ENCODE data around the gene MFRP. TPM values are rescaled to one million over a fixed set of nuclear protein-coding genes. Genes with fewer than 3 reads are reported as not detected.

The MFRP gene
- total and polyA plus RNA-seq, 9 of the 15 experiments (the other 6 are each of a cell fraction or from before 2014, with no cell fraction given) = not detected

GRCh38 chr11:119290894-119291497, 55.5 kb downstream of the MFRP start:
- Histone ChIP-seq H3K9ac (ENCODE audit: insufficient read depth in 1 of 2, low read depth in 2 of 2, low read length in 2 of 2) (no peak overlapping the region), H3K27me3 (ENCODE audit: control insufficient read depth in 2 of 2, insufficient read depth in 2 of 2, low read length in 2 of 2) (no peaks in the 10 kb centered on the region), H3K27ac (ENCODE audit: extremely low read depth, low read depth, low read length) (no peak overlapping the region), H4K20me1 (replicated peaks; ENCODE audit: control insufficient read depth, insufficient read depth, low read length) (no peaks in the 10 kb centered on the region), H3K79me2 (ENCODE audit: control insufficient read depth, insufficient read depth, low read length) (no peaks in the 10 kb centered on the region), H3K36me3 (ENCODE audit: control insufficient read depth, insufficient read depth, low read length) (peaks cover 31% of the 10 kb centered on the region; the same call in 2 of the 3 replicates), H3K4me2 (ENCODE audit: insufficient read depth, low read length) (no peak overlapping the region), H2AFZ (ENCODE audit: low read depth, low read length) (no peak overlapping the region), H3K9me3 (replicated peaks; ENCODE audit: control insufficient read depth, insufficient read depth, low read depth, low read length) (peaks cover 7% of the 10 kb centered on the region), H3K4me3 (no peak overlapping the region), H3K4me1 (replicated peaks in 1 of 2; ENCODE audit: control insufficient read depth in 2 of 2, insufficient read depth in 2 of 2, low read length in 2 of 2) (no peaks in the 10 kb centered on the region), H3K9me1 (ENCODE audit: control insufficient read depth, insufficient read depth, low read length) (no peaks in the 10 kb centered on the region)
- ATAC-seq (no peak), DNase-seq (ENCODE audit: extremely low read depth in 1 of 4, low spot score in 3 of 4) (no peak), FAIRE-seq (no peak)
- BruUV-seq (replicated peaks) = no TSS peak
- WGBS (ENCODE audit: insufficient coverage, low coverage, missing lambda C conversion rate) = 87% methylated on average over 10 of the region's 10 CpGs
- intact Hi-C loops (cut with micrococcal nuclease) = no loop called here
- in situ Hi-C loops (cut with MboI) = no loop called here
- ChIA-PET CTCF (ENCODE audit: low intra/inter-chr PET ratio) (no interaction called here), POLR2A (no interaction called here)
- TF ChIP-seq MTA1 (IDR thresholded peaks at IDR 0.05; ENCODE audit: borderline replicate concordance) (no peak), TRIM28 (IDR thresholded peaks at IDR 0.05) (peak; percentile 98), TRIM24 (IDR thresholded peaks at IDR 0.05) (peak in 1 of 2 experiments; percentile 75; a peak in 2 of 4 replicates), CBX3 (IDR thresholded peaks at IDR 0.05; ENCODE audit: borderline replicate concordance in 1 of 2, low read length in 2 of 2) (peak in 1 of 2 experiments; percentile 96; a peak in 2 of 3 replicates), DACH1 (IDR thresholded peaks at IDR 0.05; ENCODE audit: partially characterized antibody) (no peak), ZBTB49 (CRISPR knock-in tag; IDR thresholded peaks at IDR 0.05; ENCODE audit: borderline replicate concordance) (no peak), CBX5 (IDR thresholded peaks at IDR 0.05; ENCODE audit: borderline replicate concordance, low read depth) (peak; percentile 89)
- TF ChIP-seq, protein P1, sequence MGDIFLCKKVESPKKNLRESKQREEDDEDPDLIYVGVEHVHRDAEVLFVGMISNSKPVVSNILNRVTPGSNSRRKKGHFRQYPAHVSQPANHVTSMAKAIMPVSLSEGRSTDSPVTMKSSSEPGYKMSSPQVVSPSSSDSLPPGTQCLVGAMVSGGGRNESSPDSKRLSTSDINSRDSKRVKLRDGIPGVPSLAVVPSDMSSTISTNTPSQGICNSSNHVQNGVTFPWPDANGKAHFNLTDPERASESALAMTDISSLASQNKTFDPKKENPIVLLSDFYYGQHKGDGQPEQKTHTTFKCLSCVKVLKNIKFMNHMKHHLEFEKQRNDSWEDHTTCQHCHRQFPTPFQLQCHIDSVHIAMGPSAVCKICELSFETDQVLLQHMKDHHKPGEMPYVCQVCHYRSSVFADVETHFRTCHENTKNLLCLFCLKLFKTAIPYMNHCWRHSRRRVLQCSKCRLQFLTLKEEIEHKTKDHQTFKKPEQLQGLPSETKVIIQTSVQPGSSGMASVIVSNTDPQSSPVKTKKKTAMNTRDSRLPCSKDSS (IDR thresholded peaks at IDR 0.05; ENCODE audit: low read depth, partially characterized antibody) = peak; percentile 62

Small RNA genes lying within 50 kb of the gene (microRNA-seq; reads per million reads assigned to microRNA genes)
- gene MIR6756 (ENCODE audit: borderline microRNAs expressed) = not detected

Small RNA genes lying within 50 kb of the gene (small RNA-seq; reads per million reads assigned to genes)
- not detected for gene RF01225
- not detected for gene RNU6-262P

Other genes with a start within 250 kb of the MFRP start
Only the 7 nearest of the 12 such genes appear.
- not detected in 2 replicates for gene NHERF4, start 161.2 kb downstream of the MFRP start, total RNA-seq (2014; rRNA removed)
- not detected in 2 replicates for gene NHERF4, start 161.2 kb downstream of the MFRP start, total RNA-seq (2014; rRNA removed; fragmentation: Illumina TruSeq; extraction: Trizol)
- not detected in 2 replicates for gene NHERF4, start 161.2 kb downstream of the MFRP start, total RNA-seq (2015; rRNA removed; fragmentation: Illumina TruSeq; extraction: Trizol)
- gene NHERF4, start 161.2 kb downstream of the MFRP start, total RNA-seq (2021) = not detected in 2 replicates
- not detected in 2 replicates for gene NHERF4, start 161.2 kb downstream of the MFRP start, polyA plus RNA-seq (2011; rRNA removed)
- not detected in 2 replicates for gene NHERF4, start 161.2 kb downstream of the MFRP start, polyA plus RNA-seq (2014; fragmentation: Illumina TruSeq; extraction: Trizol)
- gene NHERF4, start 161.2 kb downstream of the MFRP start, polyA plus RNA-seq (2014; fragmentation: Nextera tagmentation; extraction: Ambion mirVana) = not detected
- gene NHERF4, start 161.2 kb downstream of the MFRP start, polyA plus RNA-seq (2014; rRNA removed) = not detected in 2 replicates
- gene CBL, start 140.4 kb downstream of the MFRP start, total RNA-seq (2014; rRNA removed) = 5.9 and 6.4 TPM in 2 replicates
- 9.9 and 12.1 TPM in 2 replicates for gene CBL, start 140.4 kb downstream of the MFRP start, total RNA-seq (2014; rRNA removed; fragmentation: Illumina TruSeq; extraction: Trizol)
- gene CBL, start 140.4 kb downstream of the MFRP start, total RNA-seq (2015; rRNA removed; fragmentation: Illumina TruSeq; extraction: Trizol) = 7.6 and 8.2 TPM in 2 replicates
- 21.9 and 24.9 TPM in 2 replicates for gene CBL, start 140.4 kb downstream of the MFRP start, total RNA-seq (2021)
- 14.4 and 15.6 TPM in 2 replicates for gene CBL, start 140.4 kb downstream of the MFRP start, polyA plus RNA-seq (2011; rRNA removed)
- 17.6 and 18.8 TPM in 2 replicates for gene CBL, start 140.4 kb downstream of the MFRP start, polyA plus RNA-seq (2014; fragmentation: Illumina TruSeq; extraction: Trizol)
- gene CBL, start 140.4 kb downstream of the MFRP start, polyA plus RNA-seq (2014; fragmentation: Nextera tagmentation; extraction: Ambion mirVana) = 1 to 10 TPM; 3.2 to 6.2 TPM
- gene CBL, start 140.4 kb downstream of the MFRP start, polyA plus RNA-seq (2014; rRNA removed) = 10.7 and 10.9 TPM in 2 replicates
- gene MCAM, start 29.6 kb downstream of the MFRP start, total RNA-seq (2014; rRNA removed) = 79.0 and 79.5 TPM in 2 replicates
- 33.1 and 35.6 TPM in 2 replicates for gene MCAM, start 29.6 kb downstream of the MFRP start, total RNA-seq (2014; rRNA removed; fragmentation: Illumina TruSeq; extraction: Trizol)
- gene MCAM, start 29.6 kb downstream of the MFRP start, total RNA-seq (2015; rRNA removed; fragmentation: Illumina TruSeq; extraction: Trizol) = 25.8 and 27.1 TPM in 2 replicates
- 69.1 and 87.0 TPM in 2 replicates for gene MCAM, start 29.6 kb downstream of the MFRP start, total RNA-seq (2021)
- 38.0 and 53.6 TPM in 2 replicates for gene MCAM, start 29.6 kb downstream of the MFRP start, polyA plus RNA-seq (2011; rRNA removed)
- gene MCAM, start 29.6 kb downstream of the MFRP start, polyA plus RNA-seq (2014; fragmentation: Illumina TruSeq; extraction: Trizol) = 68.2 and 101 TPM in 2 replicates
- gene MCAM, start 29.6 kb downstream of the MFRP start, polyA plus RNA-seq (2014; fragmentation: Nextera tagmentation; extraction: Ambion mirVana) = 10 to 100 TPM; 14.7 to 15.6 TPM
- 57.5 and 118 TPM in 2 replicates for gene MCAM, start 29.6 kb downstream of the MFRP start, polyA plus RNA-seq (2014; rRNA removed)
- 7.3 and 10.0 TPM in 2 replicates for gene RNF26, start 12.2 kb downstream of the MFRP start, total RNA-seq (2014; rRNA removed)
- gene RNF26, start 12.2 kb downstream of the MFRP start, total RNA-seq (2014; rRNA removed; fragmentation: Illumina TruSeq; extraction: Trizol) = 8.7 and 9.3 TPM in 2 replicates
- gene RNF26, start 12.2 kb downstream of the MFRP start, total RNA-seq (2015; rRNA removed; fragmentation: Illumina TruSeq; extraction: Trizol) = 12.7 and 13.9 TPM in 2 replicates
- 50.0 and 53.6 TPM in 2 replicates for gene RNF26, start 12.2 kb downstream of the MFRP start, total RNA-seq (2021)
- 16.3 and 27.7 TPM in 2 replicates for gene RNF26, start 12.2 kb downstream of the MFRP start, polyA plus RNA-seq (2011; rRNA removed)
- gene RNF26, start 12.2 kb downstream of the MFRP start, polyA plus RNA-seq (2014; fragmentation: Illumina TruSeq; extraction: Trizol) = 39.5 and 48.8 TPM in 2 replicates
- 1 to 10 TPM; 5.3 to 8.4 TPM for gene RNF26, start 12.2 kb downstream of the MFRP start, polyA plus RNA-seq (2014; fragmentation: Nextera tagmentation; extraction: Ambion mirVana)
- gene RNF26, start 12.2 kb downstream of the MFRP start, polyA plus RNA-seq (2014; rRNA removed) = 25.9 and 26.7 TPM in 2 replicates
- 0.18 and 0.82 TPM in 2 replicates for gene C1QTNF5, start 5.8 kb downstream of the MFRP start, total RNA-seq (2014; rRNA removed)
- gene C1QTNF5, start 5.8 kb downstream of the MFRP start, total RNA-seq (2014; rRNA removed; fragmentation: Illumina TruSeq; extraction: Trizol) = 0.13 and 0.18 TPM in 2 replicates
- gene C1QTNF5, start 5.8 kb downstream of the MFRP start, total RNA-seq (2015; rRNA removed; fragmentation: Illumina TruSeq; extraction: Trizol) = 0.22 TPM in 1 of 2 replicates, not detected in the other
- gene C1QTNF5, start 5.8 kb downstream of the MFRP start, total RNA-seq (2021) = 0.47 and 0.65 TPM in 2 replicates
- gene C1QTNF5, start 5.8 kb downstream of the MFRP start, polyA plus RNA-seq (2011; rRNA removed) = 0.35 and 0.41 TPM in 2 replicates
- 0.19 and 0.25 TPM in 2 replicates for gene C1QTNF5, start 5.8 kb downstream of the MFRP start, polyA plus RNA-seq (2014; fragmentation: Illumina TruSeq; extraction: Trizol)
- under 1 TPM in 1 of 2 experiments, not detected in 1; 0.07 TPM for gene C1QTNF5, start 5.8 kb downstream of the MFRP start, polyA plus RNA-seq (2014; fragmentation: Nextera tagmentation; extraction: Ambion mirVana)
- 0.45 and 0.76 TPM in 2 replicates for gene C1QTNF5, start 5.8 kb downstream of the MFRP start, polyA plus RNA-seq (2014; rRNA removed)
- gene USP2, start 35.0 kb upstream of the MFRP start, total RNA-seq (2014; rRNA removed) = 3.9 and 5.8 TPM in 2 replicates
- gene USP2, start 35.0 kb upstream of the MFRP start, total RNA-seq (2014; rRNA removed; fragmentation: Illumina TruSeq; extraction: Trizol) = 3.6 TPM in 2 replicates
- 2.8 and 3.6 TPM in 2 replicates for gene USP2, start 35.0 kb upstream of the MFRP start, total RNA-seq (2015; rRNA removed; fragmentation: Illumina TruSeq; extraction: Trizol)
- gene USP2, start 35.0 kb upstream of the MFRP start, total RNA-seq (2021) = 16.9 TPM in 2 replicates
- 3.6 and 5.0 TPM in 2 replicates for gene USP2, start 35.0 kb upstream of the MFRP start, polyA plus RNA-seq (2011; rRNA removed)
- gene USP2, start 35.0 kb upstream of the MFRP start, polyA plus RNA-seq (2014; fragmentation: Illumina TruSeq; extraction: Trizol) = 12.8 and 13.9 TPM in 2 replicates
- 1 to 10 TPM; 3.4 to 5.8 TPM for gene USP2, start 35.0 kb upstream of the MFRP start, polyA plus RNA-seq (2014; fragmentation: Nextera tagmentation; extraction: Ambion mirVana)
- gene USP2, start 35.0 kb upstream of the MFRP start, polyA plus RNA-seq (2014; rRNA removed) = 4.0 and 9.5 TPM in 2 replicates
- 0.18 and 0.29 TPM in 2 replicates for gene THY1, start 76.5 kb upstream of the MFRP start, total RNA-seq (2014; rRNA removed)
- 0.06 and 0.15 TPM in 2 replicates for gene THY1, start 76.5 kb upstream of the MFRP start, total RNA-seq (2014; rRNA removed; fragmentation: Illumina TruSeq; extraction: Trizol)
- gene THY1, start 76.5 kb upstream of the MFRP start, total RNA-seq (2015; rRNA removed; fragmentation: Illumina TruSeq; extraction: Trizol) = 0.07 and 0.08 TPM in 2 replicates
- gene THY1, start 76.5 kb upstream of the MFRP start, total RNA-seq (2021) = 0.20 and 0.40 TPM in 2 replicates
- not detected in 2 replicates for gene THY1, start 76.5 kb upstream of the MFRP start, polyA plus RNA-seq (2011; rRNA removed)
- not detected in 2 replicates for gene THY1, start 76.5 kb upstream of the MFRP start, polyA plus RNA-seq (2014; fragmentation: Illumina TruSeq; extraction: Trizol)
- gene THY1, start 76.5 kb upstream of the MFRP start, polyA plus RNA-seq (2014; fragmentation: Nextera tagmentation; extraction: Ambion mirVana) = not detected
- not detected in 2 replicates for gene THY1, start 76.5 kb upstream of the MFRP start, polyA plus RNA-seq (2014; rRNA removed)

Measured in K562 (cell line).